Measurements from ENCODE around the gene HOXD10. TPM values are rescaled to one million over a fixed set of nuclear protein-coding genes. Genes with fewer than 3 reads are reported as not detected.

Gene HOXD10
- total RNA-seq, 2 experiments from 2014 or later, result not detected

DNA sequence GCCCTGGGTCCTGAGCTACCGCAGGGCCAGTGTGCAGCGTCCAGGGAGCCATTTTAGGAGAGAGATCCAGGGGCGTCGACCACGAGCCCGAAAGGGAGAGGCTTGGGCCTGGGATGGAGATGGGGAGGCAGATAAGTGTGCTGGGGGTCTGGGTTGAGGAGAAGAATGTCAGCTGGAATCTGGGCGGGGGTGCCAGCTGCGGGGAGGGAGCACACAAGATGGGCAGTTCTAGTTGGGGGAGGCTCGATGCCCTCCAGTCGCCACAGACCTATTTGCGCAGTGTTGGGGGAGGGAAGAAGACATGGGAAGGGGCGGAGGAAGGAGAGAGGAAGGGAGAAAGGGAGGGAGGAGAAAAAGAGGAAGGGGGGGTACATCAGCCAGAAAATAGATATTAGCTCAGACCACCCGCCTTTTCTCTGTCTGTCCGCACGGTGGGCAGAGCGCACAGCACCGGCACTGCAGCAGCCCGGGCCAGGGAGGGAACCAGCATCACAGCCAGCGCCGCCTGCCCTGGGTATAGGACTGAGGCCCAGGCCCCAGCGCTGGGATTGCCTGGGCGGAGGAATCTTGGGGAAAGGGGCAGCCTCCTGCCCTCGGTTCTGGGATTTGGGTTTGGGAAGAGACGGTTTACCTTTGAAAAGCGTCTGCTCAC lies 11.4 kb upstream of the HOXD10 start:
- Histone ChIP-seq H3K9me3 (ENCODE audit: control insufficient read depth in 1 of 2, insufficient read depth in 1 of 2, low read length in 2 of 2) (peaks cover 3 to 58% of the 10 kb centered on the region in 2 experiments), H3K4me1 (ENCODE audit: insufficient read depth, low read length) (peaks cover 33% of the 10 kb centered on the region), H3K4me3 (ENCODE audit: low read length) (no peak overlapping the region), H3K27ac (ENCODE audit: low read depth in 1 of 2, low read length in 2 of 2) (no peak overlapping the region), H3K27me3 (ENCODE audit: control insufficient read depth in 1 of 2, insufficient read depth in 2 of 2, low read length in 2 of 2) (peaks cover 87 to 93% of the 10 kb centered on the region in 2 experiments), H3K36me3 (ENCODE audit: insufficient read depth, low read length) (no peaks in the 10 kb centered on the region)
- H3K27ac Mint-ChIP-seq, result no peak overlapping the region
- no peak overlapping the region for H3K4me3 Mint-ChIP-seq
- H3K27me3 Mint-ChIP-seq, result peaks cover 90% of the 10 kb centered on the region
- ChIA-PET CTCF (no interaction called here), POLR2A (no interaction called here)
- TF ChIP-seq, protein P1, sequence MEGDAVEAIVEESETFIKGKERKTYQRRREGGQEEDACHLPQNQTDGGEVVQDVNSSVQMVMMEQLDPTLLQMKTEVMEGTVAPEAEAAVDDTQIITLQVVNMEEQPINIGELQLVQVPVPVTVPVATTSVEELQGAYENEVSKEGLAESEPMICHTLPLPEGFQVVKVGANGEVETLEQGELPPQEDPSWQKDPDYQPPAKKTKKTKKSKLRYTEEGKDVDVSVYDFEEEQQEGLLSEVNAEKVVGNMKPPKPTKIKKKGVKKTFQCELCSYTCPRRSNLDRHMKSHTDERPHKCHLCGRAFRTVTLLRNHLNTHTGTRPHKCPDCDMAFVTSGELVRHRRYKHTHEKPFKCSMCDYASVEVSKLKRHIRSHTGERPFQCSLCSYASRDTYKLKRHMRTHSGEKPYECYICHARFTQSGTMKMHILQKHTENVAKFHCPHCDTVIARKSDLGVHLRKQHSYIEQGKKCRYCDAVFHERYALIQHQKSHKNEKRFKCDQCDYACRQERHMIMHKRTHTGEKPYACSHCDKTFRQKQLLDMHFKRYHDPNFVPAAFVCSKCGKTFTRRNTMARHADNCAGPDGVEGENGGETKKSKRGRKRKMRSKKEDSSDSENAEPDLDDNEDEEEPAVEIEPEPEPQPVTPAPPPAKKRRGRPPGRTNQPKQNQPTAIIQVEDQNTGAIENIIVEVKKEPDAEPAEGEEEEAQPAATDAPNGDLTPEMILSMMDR (IDR thresholded peaks at IDR 0.05), result no peak
- intact Hi-C loops (cut with DNase I, micrococcal nuclease), result no loop called here
- no peaks in the 10 kb centered on the region for H3K9me3 Mint-ChIP-seq
- ATAC-seq (ENCODE audit: poor library complexity), result no peak
- H3K4me1 Mint-ChIP-seq (ENCODE audit: low read depth), result peaks cover 41% of the 10 kb centered on the region
- peaks cover 7% of the 10 kb centered on the region for H3K36me3 Mint-ChIP-seq (ENCODE audit: low read depth)
- peak in 1 of 14 experiments; percentile 25 for DNase-seq

GRCh38 chr2:176105730-176106580 lies 10.6 kb upstream of the HOXD10 start:
- Mint-ChIP-seq H3K9me3 (no peaks in the 10 kb centered on the region), H3K27ac (peak overlapping the region; percentile 43), H3K4me3 (peak overlapping the region; percentile 85), H3K36me3 (ENCODE audit: low read depth) (peaks cover 7% of the 10 kb centered on the region), H3K4me1 (ENCODE audit: low read depth) (peaks cover 41% of the 10 kb centered on the region), H3K27me3 (peaks cover 90% of the 10 kb centered on the region)
- ChIA-PET POLR2A (no interaction called here), CTCF (no interaction called here)
- TF ChIP-seq, protein P1 (IDR thresholded peaks at IDR 0.05), result no peak
- ATAC-seq (ENCODE audit: poor library complexity) (no peak), DNase-seq (peak in 1 of 14 experiments; percentile 25)
- peaks cover 31% of the 10 kb centered on the region for H3K4me1 ChIP-seq (ENCODE audit: insufficient read depth, low read length)
- H3K4me3 ChIP-seq (ENCODE audit: low read length), result no peak overlapping the region
- intact Hi-C loops (cut with DNase I, micrococcal nuclease), result no loop called here
- no peaks in the 10 kb centered on the region for H3K36me3 ChIP-seq (ENCODE audit: insufficient read depth, low read length)
- peaks cover 3 to 51% of the 10 kb centered on the region in 2 experiments for H3K9me3 ChIP-seq (ENCODE audit: control insufficient read depth in 1 of 2, insufficient read depth in 1 of 2, low read length in 2 of 2)
- no peak overlapping the region for H3K27ac ChIP-seq (ENCODE audit: low read depth in 1 of 2, low read length in 2 of 2)
- H3K27me3 ChIP-seq (ENCODE audit: control insufficient read depth in 1 of 2, insufficient read depth in 2 of 2, low read length in 2 of 2), result peaks cover 87 to 93% of the 10 kb centered on the region in 2 experiments

DNA sequence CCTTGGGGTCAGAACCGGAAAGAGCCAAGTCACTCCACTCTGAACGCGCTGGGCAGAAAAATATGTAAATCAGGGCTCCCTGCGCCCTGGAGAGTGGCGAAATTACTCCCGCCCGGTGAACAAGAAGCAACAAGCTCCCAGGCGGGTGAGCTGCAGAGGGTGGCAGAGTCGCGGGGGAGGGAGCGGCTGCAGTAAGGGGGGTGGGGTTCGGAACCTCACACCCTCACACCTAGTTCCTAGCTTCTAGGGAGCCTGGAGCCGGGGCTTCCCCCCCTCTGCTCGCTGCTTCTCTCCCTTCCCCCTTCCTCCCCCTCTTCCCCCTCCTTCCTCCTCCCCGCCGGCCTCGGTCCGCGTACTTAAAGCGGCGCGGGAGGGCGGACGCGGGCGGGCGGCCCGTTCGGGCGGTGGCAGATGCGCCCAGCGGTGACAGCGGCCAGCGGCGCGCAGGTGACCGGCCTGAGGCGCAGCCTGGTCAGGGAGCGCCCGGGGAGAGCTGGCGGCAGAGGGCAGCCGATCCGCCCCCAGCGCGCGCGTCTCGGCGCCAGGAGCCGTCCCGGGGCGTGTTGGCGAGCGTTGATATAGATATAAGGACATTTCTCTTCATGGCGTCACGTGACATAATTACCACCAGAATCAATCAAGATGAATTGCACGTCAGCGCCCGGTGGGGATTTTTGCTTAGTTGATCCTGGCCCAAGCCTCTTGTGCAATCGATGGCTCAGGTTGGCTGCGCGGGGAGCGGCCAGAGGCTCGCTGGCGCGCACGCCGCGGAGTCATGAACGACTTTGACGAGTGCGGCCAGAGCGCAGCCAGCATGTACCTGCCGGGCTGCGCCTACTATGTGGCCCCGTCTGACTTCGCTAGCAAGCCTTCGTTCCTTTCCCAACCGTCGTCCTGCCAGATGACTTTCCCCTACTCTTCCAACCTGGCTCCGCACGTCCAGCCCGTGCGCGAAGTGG lies 9.7 kb upstream of the HOXD10 start, which contains the start of gene HOXD11:
HOXD11 (plus strand) TSS at position 700 of the 959 bp plus-strand sequence; CDS start at position 776, 76 bp downstream.
- H3K4me1 Mint-ChIP-seq (ENCODE audit: low read depth), result peaks cover 41% of the 10 kb centered on the region
- peak within 1 kb of the TSS; percentile 43 for H3K27ac Mint-ChIP-seq
- peaks cover 87 to 93% of the 10 kb centered on the region in 2 experiments for H3K27me3 ChIP-seq (ENCODE audit: control insufficient read depth in 1 of 2, insufficient read depth in 2 of 2, low read length in 2 of 2)
- peaks cover 90% of the 10 kb centered on the region for H3K27me3 Mint-ChIP-seq
- ChIA-PET CTCF (no interaction called here), POLR2A (no interaction called here)
- intact Hi-C loops (cut with DNase I, micrococcal nuclease), result no loop called here
- H3K36me3 ChIP-seq (ENCODE audit: insufficient read depth, low read length), result no peaks in the 10 kb centered on the region
- H3K4me3 ChIP-seq (ENCODE audit: low read length), result no peak within 1 kb of the TSS
- H3K9me3 ChIP-seq (ENCODE audit: control insufficient read depth in 1 of 2, insufficient read depth in 1 of 2, low read length in 2 of 2), result peaks cover 3 to 57% of the 10 kb centered on the region in 2 experiments
- TF ChIP-seq, protein P1 (IDR thresholded peaks at IDR 0.05), result no peak
- no peaks in the 10 kb centered on the region for H3K9me3 Mint-ChIP-seq
- ATAC-seq (ENCODE audit: poor library complexity) (no peak), DNase-seq (peak in 3 of 14 experiments; percentile 15 to 44 (median 30))
- peaks cover 35% of the 10 kb centered on the region for H3K4me1 ChIP-seq (ENCODE audit: insufficient read depth, low read length)
- peaks cover 7% of the 10 kb centered on the region for H3K36me3 Mint-ChIP-seq (ENCODE audit: low read depth)
- peak within 1 kb of the TSS; percentile 85 for H3K4me3 Mint-ChIP-seq
- H3K27ac ChIP-seq (ENCODE audit: low read depth in 1 of 2, low read length in 2 of 2), result no peak within 1 kb of the TSS
